Neutrophil (primary cell): Measurements from ENCODE around the gene PON3.

Experiments used
- H3K27ac ChIP-seq: fragments of 200-600 bp; sonication (generic); 2 replicates; pipeline ENCODE4 v1.5.1; 2016; ENCODE audit warnings: mild to moderate bottlenecking, moderate library complexity
- H3K27me3 ChIP-seq: fragments of 200-600 bp; sonication (generic); 2 replicates; pipeline ENCODE4 v1.6.0; 2016; ENCODE audit warnings: mild to moderate bottlenecking
- H3K36me3 ChIP-seq: fragments of 200-600 bp; sonication (generic); 2 replicates; pipeline ENCODE4 v1.5.1; 2017
- H3K4me1 ChIP-seq, 2 experiments: fragments of 200-600 bp in 1 of 2; sonication (generic) in 1 of 2; 1 replicate in 1 of 2; 2 replicates in 1 of 2; pipeline versions ENCODE4 v1.5.1 to v1.6.1; 2013 to 2016; ENCODE audit warnings: low read depth in 1 of 2, low read length in 1 of 2, mild to moderate bottlenecking in 1 of 2, moderate library complexity in 1 of 2; ENCODE audit not compliant: control insufficient read depth in 1 of 2, insufficient read depth in 1 of 2
- H3K4me3 ChIP-seq, 2 experiments: fragments of 200-600 bp in 1 of 2; sonication (generic) in 1 of 2; 1 replicate in 1 of 2; 2 replicates in 1 of 2; pipeline ENCODE4 v1.5.1; 2013 to 2016; ENCODE audit warnings: low read depth in 1 of 2, low read length in 1 of 2, mild to moderate bottlenecking in 1 of 2, moderate library complexity in 1 of 2
- H3K9me3 ChIP-seq: fragments of 200-600 bp; sonication (generic); 2 replicates; pipeline ENCODE4 v1.5.1; 2016
- CTCF ChIP-seq: fragments of 200-600 bp; sonication (generic); IDR thresholded peaks from 2 replicates; pipeline ENCODE4 v1.5.1; 2016; ENCODE audit warnings: antibody characterized with exemption

PON3 gene

DNA sequence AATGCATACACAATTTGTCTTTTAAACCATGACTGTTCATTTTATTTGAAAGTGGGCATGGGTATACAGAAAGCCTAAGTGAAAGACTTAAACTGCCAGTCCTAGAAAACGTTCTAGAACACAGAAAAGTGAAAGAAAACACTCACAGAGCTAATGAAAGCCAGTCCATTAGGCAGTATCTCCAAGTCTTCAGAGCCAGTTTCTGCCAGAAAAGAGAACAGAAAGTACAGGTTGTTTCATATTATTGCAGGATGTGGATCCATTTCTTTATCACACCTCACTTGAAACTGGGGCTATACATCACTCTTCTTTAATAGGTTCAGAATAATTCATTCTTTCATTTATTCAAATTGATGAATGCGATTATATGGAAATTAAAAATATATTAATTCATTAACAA lies 79.6 kb downstream of the PON3 start:
- H3K36me3 ChIP-seq, result no peaks in the 10 kb centered on the region
- H3K4me3 ChIP-seq, result no peak overlapping the region
- H3K27ac ChIP-seq, result no peak overlapping the region
- H3K4me1 ChIP-seq, result peaks cover 10 to 11% of the 10 kb centered on the region in 2 experiments
- no peaks in the 10 kb centered on the region for H3K9me3 ChIP-seq
- H3K27me3 ChIP-seq, result peaks cover 16% of the 10 kb centered on the region
- TF ChIP-seq CTCF, result no peak

DNA sequence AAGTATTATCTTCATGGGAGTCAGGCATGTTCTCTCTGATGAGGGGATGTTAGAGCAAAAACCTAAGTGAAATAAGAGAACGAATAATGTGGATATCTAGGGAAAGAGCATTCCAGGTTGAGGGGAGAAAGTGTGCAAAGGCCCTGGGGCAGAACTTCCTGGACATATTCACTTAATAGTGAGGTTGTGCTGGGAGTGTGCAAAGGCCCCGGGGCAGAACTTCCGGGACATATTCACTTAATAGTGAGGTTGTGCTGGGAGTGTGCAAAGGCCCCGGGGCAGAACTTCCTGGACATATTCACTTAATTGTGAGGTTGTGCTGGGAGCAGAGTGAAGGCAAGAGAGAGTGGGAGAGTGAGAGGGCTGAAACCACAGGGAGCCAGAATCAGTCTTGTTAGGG lies 83.6 kb downstream of the PON3 start:
- Histone ChIP-seq H3K27ac (no peak overlapping the region), H3K4me3 (no peak overlapping the region), H3K27me3 (peaks cover 49% of the 10 kb centered on the region), H3K4me1 (peaks cover 10 to 20% of the 10 kb centered on the region in 2 experiments), H3K9me3 (no peaks in the 10 kb centered on the region), H3K36me3 (no peaks in the 10 kb centered on the region)
- no peak for TF ChIP-seq CTCF

DNA sequence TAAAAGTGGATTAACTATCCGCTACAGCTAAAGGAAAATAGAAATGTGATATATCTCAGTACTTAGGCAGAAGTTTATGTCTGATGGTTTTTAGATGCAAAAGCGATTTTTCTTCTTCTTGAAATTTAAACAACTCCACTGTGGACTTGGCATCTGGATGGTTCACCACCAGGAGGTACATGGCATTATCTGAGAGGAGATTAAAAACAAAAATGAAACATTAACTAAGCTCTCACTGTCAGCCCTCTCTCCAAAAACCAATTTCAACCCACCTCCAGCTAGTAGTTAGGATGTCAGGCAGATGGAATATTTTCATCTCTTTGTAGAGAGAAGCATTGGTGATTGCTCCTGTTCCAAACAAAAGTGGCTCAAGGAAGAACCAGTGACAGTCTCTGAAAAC lies 84.8 kb downstream of the PON3 start:
- no peak for TF ChIP-seq CTCF

DNA sequence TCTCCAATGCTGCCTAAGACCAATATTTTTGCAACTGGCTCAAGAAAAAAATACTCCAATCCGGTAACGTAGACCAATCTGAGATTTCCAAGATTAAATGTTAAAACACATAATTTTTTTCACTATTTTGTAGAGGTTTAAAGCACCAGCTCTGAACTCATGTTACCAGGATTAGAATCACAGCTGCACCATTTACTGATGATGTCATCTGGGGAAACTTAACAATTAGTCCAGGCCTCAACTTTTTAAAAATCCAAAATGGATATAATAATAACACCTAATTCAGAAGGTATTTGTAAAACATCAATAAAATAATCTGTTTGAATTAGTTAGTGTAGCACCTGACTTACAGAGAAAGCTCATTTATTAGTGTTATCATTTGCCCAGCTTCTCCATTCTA lies 86.2 kb downstream of the PON3 start:
- Histone ChIP-seq H3K27ac (no peak overlapping the region), H3K36me3 (no peaks in the 10 kb centered on the region), H3K4me1 (peaks cover 10 to 20% of the 10 kb centered on the region in 2 experiments), H3K4me3 (no peak overlapping the region), H3K9me3 (no peaks in the 10 kb centered on the region), H3K27me3 (peaks cover 72% of the 10 kb centered on the region)
- TF ChIP-seq CTCF, result no peak

More for the DNA sequence above, 84.8 kb downstream of the PON3 start:
- peaks cover 58% of the 10 kb centered on the region for H3K27me3 ChIP-seq
- H3K9me3 ChIP-seq, result no peaks in the 10 kb centered on the region
- H3K4me1 ChIP-seq, result peaks cover 10 to 20% of the 10 kb centered on the region in 2 experiments
- no peak overlapping the region for H3K4me3 ChIP-seq
- no peaks in the 10 kb centered on the region for H3K36me3 ChIP-seq
- no peak overlapping the region for H3K27ac ChIP-seq
